ENCODE measurements around the gene MED10. TPM values are rescaled to one million over a fixed set of nuclear protein-coding genes. Genes with fewer than 3 reads are reported as not detected.

MED10 gene
- total RNA-seq, 1 donor from 2014 or later = 49.3 TPM

- Histone ChIP-seq H3K4me2 (ENCODE audit: low read length) (no peak overlapping the region), H3K9me3 (ENCODE audit: insufficient read depth, low read depth, low read length) (no peaks in the 10 kb centered on the region), H4K20me1 (ENCODE audit: insufficient read depth, low read length) (no peaks in the 10 kb centered on the region), H3K79me2 (ENCODE audit: insufficient read depth, low read length) (no peaks in the 10 kb centered on the region), H3K4me3 (ENCODE audit: insufficient read depth, low read depth, low read length) (no peak overlapping the region), H3K27me3 (ENCODE audit: insufficient read depth, low read length) (no peaks in the 10 kb centered on the region), H3K4me1 (ENCODE audit: insufficient read depth, low read length) (no peaks in the 10 kb centered on the region), H3K36me3 (ENCODE audit: insufficient read depth, low read length) (no peaks in the 10 kb centered on the region), H3K27ac (ENCODE audit: low read depth, low read length) (no peak overlapping the region), H3K9ac (ENCODE audit: low read length) (no peak overlapping the region), H2AFZ (ENCODE audit: low read depth, low read length) (no peak overlapping the region)
- Mint-ChIP-seq H3K4me3 (ENCODE audit: unreplicated experiment) (no peak overlapping the region), H3K4me1 (ENCODE audit: low read depth, unreplicated experiment) (no peaks in the 10 kb centered on the region), H3K27me3 (ENCODE audit: low read depth, unreplicated experiment) (peaks cover 22% of the 10 kb centered on the region), H3K36me3 (ENCODE audit: low read depth, unreplicated experiment) (no peaks in the 10 kb centered on the region), H3K27ac (ENCODE audit: unreplicated experiment) (no peak overlapping the region), H3K9me3 (ENCODE audit: unreplicated experiment) (peaks cover 2% of the 10 kb centered on the region)
- FAIRE-seq (no peak), DNase-seq (ENCODE audit: low read depth) (no peak)
- TF ChIP-seq CTCF (IDR thresholded peaks at IDR 0.05; ENCODE audit: insufficient read depth, low read depth, low read length) (no peak), EZH2 (IDR thresholded peaks at IDR 0.05; ENCODE audit: insufficient read depth, low read length) (no peak)
These were observed 35.5 kb downstream of the MED10 start for GRCh38 chr5:6342689-6343315.

- H3K4me3 Mint-ChIP-seq (ENCODE audit: unreplicated experiment) = no peak overlapping the region
- H3K9me3 Mint-ChIP-seq (ENCODE audit: unreplicated experiment) = no peaks in the 10 kb centered on the region
- peaks cover 14% of the 10 kb centered on the region for H3K27me3 Mint-ChIP-seq (ENCODE audit: low read depth, unreplicated experiment)
- Histone ChIP-seq H3K4me3 (ENCODE audit: insufficient read depth, low read depth, low read length) (no peak overlapping the region), H3K4me2 (ENCODE audit: low read length) (no peak overlapping the region), H3K79me2 (ENCODE audit: insufficient read depth, low read length) (no peaks in the 10 kb centered on the region), H3K36me3 (ENCODE audit: insufficient read depth, low read length) (no peaks in the 10 kb centered on the region), H3K4me1 (ENCODE audit: insufficient read depth, low read length) (no peaks in the 10 kb centered on the region), H3K27ac (ENCODE audit: low read depth, low read length) (no peak overlapping the region), H2AFZ (ENCODE audit: low read depth, low read length) (no peak overlapping the region), H3K27me3 (ENCODE audit: insufficient read depth, low read length) (no peaks in the 10 kb centered on the region), H4K20me1 (ENCODE audit: insufficient read depth, low read length) (no peaks in the 10 kb centered on the region), H3K9me3 (ENCODE audit: insufficient read depth, low read depth, low read length) (peaks cover 5% of the 10 kb centered on the region), H3K9ac (ENCODE audit: low read length) (no peak overlapping the region)
- TF ChIP-seq EZH2 (IDR thresholded peaks at IDR 0.05; ENCODE audit: insufficient read depth, low read length) (no peak), CTCF (IDR thresholded peaks at IDR 0.05; ENCODE audit: insufficient read depth, low read depth, low read length) (no peak)
- DNase-seq (ENCODE audit: low read depth) (no peak), FAIRE-seq (no peak)
- H3K36me3 Mint-ChIP-seq (ENCODE audit: low read depth, unreplicated experiment) = no peaks in the 10 kb centered on the region
- no peak overlapping the region for H3K27ac Mint-ChIP-seq (ENCODE audit: unreplicated experiment)
- no peaks in the 10 kb centered on the region for H3K4me1 Mint-ChIP-seq (ENCODE audit: low read depth, unreplicated experiment)
These were observed 38.2 kb downstream of the MED10 start for GRCh38 chr5:6340100-6340499.

GRCh38 chr5:6338871-6339270 lies 39.5 kb downstream of the MED10 start:
- DNase-seq (ENCODE audit: low read depth) (no peak), FAIRE-seq (no peak)
- H4K20me1 ChIP-seq (ENCODE audit: insufficient read depth, low read length) = no peaks in the 10 kb centered on the region
- no peaks in the 10 kb centered on the region for H3K36me3 ChIP-seq (ENCODE audit: insufficient read depth, low read length)
- H3K9me3 ChIP-seq (ENCODE audit: insufficient read depth, low read depth, low read length) = peaks cover 5% of the 10 kb centered on the region
- Mint-ChIP-seq H3K4me3 (ENCODE audit: unreplicated experiment) (no peak overlapping the region), H3K36me3 (ENCODE audit: low read depth, unreplicated experiment) (no peaks in the 10 kb centered on the region), H3K4me1 (ENCODE audit: low read depth, unreplicated experiment) (no peaks in the 10 kb centered on the region), H3K27ac (ENCODE audit: unreplicated experiment) (no peak overlapping the region), H3K9me3 (ENCODE audit: unreplicated experiment) (no peaks in the 10 kb centered on the region), H3K27me3 (ENCODE audit: low read depth, unreplicated experiment) (peaks cover 24% of the 10 kb centered on the region)
- H3K79me2 ChIP-seq (ENCODE audit: insufficient read depth, low read length) = no peaks in the 10 kb centered on the region
- H3K4me3 ChIP-seq (ENCODE audit: insufficient read depth, low read depth, low read length) = no peak overlapping the region
- H3K27ac ChIP-seq (ENCODE audit: low read depth, low read length) = no peak overlapping the region
- no peak overlapping the region for H3K9ac ChIP-seq (ENCODE audit: low read length)
- H3K4me2 ChIP-seq (ENCODE audit: low read length) = no peak overlapping the region
- no peaks in the 10 kb centered on the region for H3K27me3 ChIP-seq (ENCODE audit: insufficient read depth, low read length)
- TF ChIP-seq CTCF (IDR thresholded peaks at IDR 0.05; ENCODE audit: insufficient read depth, low read depth, low read length) (no peak), EZH2 (IDR thresholded peaks at IDR 0.05; ENCODE audit: insufficient read depth, low read length) (no peak)
- H3K4me1 ChIP-seq (ENCODE audit: insufficient read depth, low read length) = no peaks in the 10 kb centered on the region
- H2AFZ ChIP-seq (ENCODE audit: low read depth, low read length) = no peak overlapping the region
